HG02884 (cell line): Measurements from ENCODE around the gene TIE1.

ENCODE experiments used
- ATAC-seq: cut with Tn5 transposase; IDR thresholded peaks from one replicate; pipeline ENCODE4 v1.9.1; 2021; ENCODE audit warnings: mild to moderate bottlenecking, moderate library complexity; ENCODE audit not compliant: unreplicated experiment

Gene TIE1

GRCh38 chr1:43334453-43335205, 33.8 kb downstream of the TIE1 start:
- no peak for ATAC-seq

GRCh38 chr1:43337588-43337987, 36.8 kb downstream of the TIE1 start, which contains the start of gene MPL:
MPL (plus strand) TSS chr1:43337818; CDS start chr1:43337849, 31 bp downstream.
- no peak for ATAC-seq

GRCh38 chr1:43338001-43338400, 37.2 kb downstream of the TIE1 start:
- no peak for ATAC-seq

GRCh38 chr1:43339584-43340232, 38.9 kb downstream of the TIE1 start:
- ATAC-seq, result no peak

- ATAC-seq, result no peak
Observed at GRCh38 chr1:43340559-43340958, 39.8 kb downstream of the TIE1 start.

GRCh38 chr1:43344267-43344850, 43.6 kb downstream of the TIE1 start:
- no peak for ATAC-seq

- no peak for ATAC-seq
Observed at GRCh38 chr1:43345120-43345519, 44.3 kb downstream of the TIE1 start.

GRCh38 chr1:43346636-43347035, 45.9 kb downstream of the TIE1 start:
- no peak for ATAC-seq

GRCh38 chr1:43348343-43348808, 47.6 kb downstream of the TIE1 start:
- ATAC-seq, result no peak

- ATAC-seq, result no peak
Observed at GRCh38 chr1:43348809-43349593, 48.2 kb downstream of the TIE1 start.

GRCh38 chr1:43349594-43350306, 49.0 kb downstream of the TIE1 start:
- ATAC-seq, result no peak

GRCh38 chr1:43350976-43351375, 50.2 kb downstream of the TIE1 start:
- no peak for ATAC-seq

GRCh38 chr1:43351421-43352350, 50.9 kb downstream of the TIE1 start:
- ATAC-seq, result no peak

GRCh38 chr1:43352351-43352705, 51.5 kb downstream of the TIE1 start:
- no peak for ATAC-seq

- no peak for ATAC-seq
Observed at GRCh38 chr1:43352881-43353280, 52.1 kb downstream of the TIE1 start.

- no peak for ATAC-seq
Observed at GRCh38 chr1:43354471-43354870, 53.7 kb downstream of the TIE1 start.

- no peak for ATAC-seq
Observed at GRCh38 chr1:43354936-43355335, 54.2 kb downstream of the TIE1 start.

- ATAC-seq, result no peak
Observed at GRCh38 chr1:43357251-43357650, 56.5 kb downstream of the TIE1 start.

GRCh38 chr1:43358121-43358745, 57.5 kb downstream of the TIE1 start:
- peak; percentile 10 for ATAC-seq
